ENCODE results near the gene BOK.

BOK gene

GRCh38 chr2:241612156-241613016, 53.8 kb downstream of the BOK start:
- POLR2A ChIA-PET = no interaction called here
- CTCF ChIA-PET = no interaction called here
- TF ChIP-seq LEF1 (IDR thresholded peaks at IDR 0.05; ENCODE audit: borderline replicate concordance) = no peak
- no peak for DNase-seq (ENCODE audit: extremely low spot score)

DNA sequence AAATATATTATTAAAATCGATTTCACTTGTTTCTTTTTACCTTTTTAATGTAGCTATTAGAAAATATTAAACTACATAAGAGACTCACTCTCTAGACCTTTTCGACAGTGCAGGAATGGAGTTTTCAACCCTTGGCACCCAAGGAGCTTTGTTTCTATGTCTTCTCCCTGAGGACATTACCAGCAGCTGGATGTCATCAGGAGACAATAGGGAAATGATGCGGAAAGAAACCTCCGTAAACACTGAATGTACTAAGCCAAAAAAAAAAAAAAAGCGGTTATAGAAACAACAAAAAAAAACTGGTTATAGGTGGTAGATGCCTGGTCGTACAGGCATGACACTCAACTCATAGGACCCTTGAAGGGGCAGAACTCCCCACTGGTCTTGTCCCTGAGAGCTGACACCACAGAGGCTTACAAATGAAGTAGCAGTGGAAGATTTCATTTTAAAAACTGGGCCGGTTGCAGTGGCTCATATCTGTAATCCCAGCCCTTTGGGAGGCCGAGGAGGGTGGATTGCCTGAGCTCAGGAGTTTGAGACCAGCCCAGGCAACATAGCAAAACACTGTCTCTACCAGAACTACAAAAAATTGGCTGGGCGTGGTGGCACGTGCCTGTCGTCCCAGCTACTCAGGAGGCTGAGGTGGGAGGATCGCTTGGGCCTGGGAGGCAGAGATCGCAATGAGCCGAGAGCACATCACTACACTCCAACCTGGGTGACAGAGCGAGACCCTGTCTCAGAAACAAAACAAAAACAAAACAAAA, 54.7 kb downstream of the BOK start:
- ChIA-PET POLR2A (no interaction called here), CTCF (interaction anchor here (0.6 kb wide), 1 partner anchor 63 kb away, joined by 3 read pairs; no protein-coding TSS in a partner anchor)
- no peak for DNase-seq (ENCODE audit: extremely low spot score)
- TF ChIP-seq SUZ12 (IDR thresholded peaks at IDR 0.05) (no peak), PKNOX1 (IDR thresholded peaks at IDR 0.05) (no peak), LEF1 (IDR thresholded peaks at IDR 0.05; ENCODE audit: borderline replicate concordance) (no peak), L3MBTL2 (conservative IDR thresholded peaks at IDR 0.05) (no peak), ELF4 (IDR thresholded peaks at IDR 0.05) (no peak), ARNT (IDR thresholded peaks at IDR 0.05) (no peak), FOXK2 (IDR thresholded peaks at IDR 0.05) (no peak), ZNF384 (IDR thresholded peaks at IDR 0.05) (no peak), SP1 (IDR thresholded peaks at IDR 0.05) (no peak), HDGF (IDR thresholded peaks at IDR 0.05; ENCODE audit: borderline replicate concordance) (no peak)

- POLR2A ChIA-PET = no interaction called here
- no peak for DNase-seq (ENCODE audit: extremely low spot score)
- CTCF ChIA-PET = no interaction called here
- no peak for TF ChIP-seq LEF1 (IDR thresholded peaks at IDR 0.05; ENCODE audit: borderline replicate concordance)
- TF ChIP-seq HDGF (IDR thresholded peaks at IDR 0.05; ENCODE audit: borderline replicate concordance) = no peak
- no peak for TF ChIP-seq CTBP1 (IDR thresholded peaks at IDR 0.05; ENCODE audit: borderline replicate concordance)
- no peak for TF ChIP-seq ARNT (IDR thresholded peaks at IDR 0.05)
- TF ChIP-seq BHLHE40 (IDR thresholded peaks at IDR 0.05; ENCODE audit: borderline replicate concordance) = no peak
- TF ChIP-seq ZNF384 (IDR thresholded peaks at IDR 0.05) = no peak
- TF ChIP-seq SP1 (IDR thresholded peaks at IDR 0.05) = no peak
Measured at GRCh38 chr2:241615041-241615440, 56.5 kb downstream of the BOK start.

DNA sequence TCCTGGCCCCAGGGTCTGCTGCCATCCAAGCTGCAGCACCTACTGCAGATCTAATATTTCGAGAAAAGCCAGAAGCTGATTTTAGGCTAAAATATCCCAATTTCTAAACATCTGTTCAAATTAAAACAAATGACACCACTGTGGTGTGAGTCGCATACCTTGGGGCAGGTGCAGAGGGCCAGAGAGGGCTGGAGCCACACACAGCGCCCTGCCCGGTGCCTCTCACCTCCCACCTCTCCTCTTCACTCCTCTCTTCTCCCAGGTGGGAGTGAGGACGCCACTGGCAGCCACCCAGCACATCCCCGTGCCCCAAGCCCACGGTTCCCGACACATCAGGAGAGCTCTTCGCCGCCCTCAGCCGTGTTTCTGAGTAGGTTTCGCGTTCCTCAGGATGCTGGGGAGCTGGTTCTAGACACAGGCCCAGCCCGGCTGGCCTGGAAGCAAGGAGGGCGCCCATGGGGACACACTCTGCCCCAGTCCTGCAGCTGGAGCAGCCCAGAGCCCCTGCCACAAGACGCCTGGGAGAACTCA, 57.0 kb downstream of the BOK start:
- POLR2A ChIA-PET = no interaction called here

DNA sequence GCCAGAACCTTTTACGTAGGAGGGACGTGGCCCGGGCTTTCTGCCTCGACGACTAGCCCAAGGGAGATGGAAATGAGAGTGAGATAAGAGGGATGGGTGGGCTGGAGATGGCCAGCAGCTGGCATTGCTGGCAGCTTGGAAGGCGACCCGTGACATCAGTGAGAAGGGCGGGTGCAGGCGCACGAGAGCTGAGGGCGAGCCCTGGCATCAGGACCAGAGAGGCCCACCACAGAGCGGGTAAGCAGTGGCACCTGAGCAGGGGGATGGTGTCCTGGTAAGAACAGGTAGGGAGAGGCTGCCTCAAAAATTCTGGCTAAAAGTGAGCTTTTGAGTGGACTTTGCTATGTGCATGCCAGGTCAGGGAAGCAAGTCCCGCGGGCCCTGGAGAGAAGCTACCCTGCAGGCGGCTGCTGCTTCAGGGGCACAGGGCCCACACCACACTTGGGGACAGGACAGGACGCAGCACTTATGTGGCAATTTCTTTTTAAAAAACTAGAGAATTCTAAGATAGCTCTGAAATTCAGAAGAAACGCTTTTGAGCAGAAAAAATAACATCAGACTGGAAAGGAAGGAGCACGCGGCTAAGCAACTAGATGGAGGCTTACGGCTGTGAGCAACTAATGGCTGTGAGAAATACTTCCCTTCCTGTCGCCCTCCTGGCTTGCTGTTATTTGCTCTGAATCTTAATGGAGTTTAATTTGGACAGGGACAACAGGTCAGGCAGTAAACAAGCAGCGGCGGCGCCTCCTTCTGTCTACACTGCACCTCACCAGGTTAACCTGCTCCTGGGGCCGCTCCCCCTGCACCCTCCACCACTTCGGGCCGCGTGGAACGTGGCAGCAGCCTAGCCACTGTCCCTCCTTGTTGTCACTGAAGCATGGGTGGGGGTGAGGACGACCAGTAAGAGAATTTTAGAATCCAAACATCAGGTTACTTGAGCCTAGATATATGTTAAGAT, 57.9 kb downstream of the BOK start:
- CTCF ChIA-PET = no interaction called here
- no peak for DNase-seq (ENCODE audit: extremely low spot score)
- no peak for TF ChIP-seq ZNF384 (IDR thresholded peaks at IDR 0.05)
- no peak for TF ChIP-seq TARDBP (IDR thresholded peaks at IDR 0.05)
- no peak for TF ChIP-seq BHLHE40 (IDR thresholded peaks at IDR 0.05; ENCODE audit: borderline replicate concordance)
- TF ChIP-seq ARNT (IDR thresholded peaks at IDR 0.05) = no peak
- no peak for TF ChIP-seq L3MBTL2 (conservative IDR thresholded peaks at IDR 0.05)
- no peak for TF ChIP-seq ELF4 (IDR thresholded peaks at IDR 0.05)
- TF ChIP-seq NFRKB (IDR thresholded peaks at IDR 0.05) = no peak
- TF ChIP-seq HDGF (IDR thresholded peaks at IDR 0.05; ENCODE audit: borderline replicate concordance) = no peak
- TF ChIP-seq PKNOX1 (IDR thresholded peaks at IDR 0.05) = no peak
- no peak for TF ChIP-seq LEF1 (IDR thresholded peaks at IDR 0.05; ENCODE audit: borderline replicate concordance)
- TF ChIP-seq FOXA1 (IDR thresholded peaks at IDR 0.05) = no peak
- no peak for TF ChIP-seq FOXK2 (IDR thresholded peaks at IDR 0.05)
- TF ChIP-seq SUZ12 (IDR thresholded peaks at IDR 0.05) = no peak
- no peak for TF ChIP-seq FOXM1 (IDR thresholded peaks at IDR 0.05; ENCODE audit: borderline replicate concordance)
- TF ChIP-seq CTBP1 (IDR thresholded peaks at IDR 0.05; ENCODE audit: borderline replicate concordance) = no peak
- TF ChIP-seq SP1 (IDR thresholded peaks at IDR 0.05) = no peak
- POLR2A ChIA-PET = no interaction called here

More for the DNA sequence above, 57.0 kb downstream of the BOK start:
- TF ChIP-seq PKNOX1 (IDR thresholded peaks at IDR 0.05) = no peak
- no peak for TF ChIP-seq CTBP1 (IDR thresholded peaks at IDR 0.05; ENCODE audit: borderline replicate concordance)
- no peak for TF ChIP-seq NFRKB (IDR thresholded peaks at IDR 0.05)
- CTCF ChIA-PET = no interaction called here
- no peak for DNase-seq (ENCODE audit: extremely low spot score)

All from HEK293T (cell line).